Renal pelvis (tissue), 4 donors: ENCODE measurements around the gene FIZ1. TPM values are rescaled to one million over a fixed set of nuclear protein-coding genes. Genes with fewer than 3 reads are reported as not detected.

Experiments used
- DNase-seq: peaks from one replicate; pipeline ENCODE4 v3.0.0-alpha.2; 2013
- polyA plus RNA-seq, 3 donors: library from polyadenylated mRNA; unstranded; fragments of 120-200 nt; gene quantifications; one replicate each; pipeline ENCODE4 v1.2.1, GENCODE V29; 2013; ENCODE audit not compliant: insufficient read length in 3 of 3

Gene FIZ1
- polyA plus RNA-seq, 3 donors, result 25.2 to 27.9 (median 25.6) TPM

GRCh38 chr19:55615543-55616394 is 16.5 kb upstream of the FIZ1 start:
- no peak for DNase-seq

- no peak for DNase-seq
Measured at GRCh38 chr19:55614711-55615542, 15.6 kb upstream of the FIZ1 start.

GRCh38 chr19:55613930-55614710 is 14.8 kb upstream of the FIZ1 start:
- no peak for DNase-seq

GRCh38 chr19:55613396-55613795 is 14.1 kb upstream of the FIZ1 start:
- DNase-seq, result no peak

GRCh38 chr19:55611983-55612645 is 12.8 kb upstream of the FIZ1 start:
- no peak for DNase-seq

- no peak for DNase-seq
Measured at GRCh38 chr19:55611300-55611982, 12.1 kb upstream of the FIZ1 start.

- DNase-seq, result no peak
Measured at GRCh38 chr19:55609326-55609725, 10.0 kb upstream of the FIZ1 start.

GRCh38 chr19:55606817-55607216 is 7.5 kb upstream of the FIZ1 start:
- DNase-seq, result no peak

GRCh38 chr19:55606471-55606787 is 7.1 kb upstream of the FIZ1 start:
- DNase-seq, result no peak

- peak; percentile 87 for DNase-seq
Measured at GRCh38 chr19:55605637-55606470, 6.5 kb upstream of the FIZ1 start, which contains the start of gene ZNF865. ZNF865 (plus strand) TSS chr19:55605647; CDS start chr19:55613619, 7,972 bp downstream.

GRCh38 chr19:55605207-55605636 is 5.9 kb upstream of the FIZ1 start:
- DNase-seq, result peak; percentile 97

- DNase-seq, result no peak
Measured at GRCh38 chr19:55603581-55604292, 4.4 kb upstream of the FIZ1 start.

GRCh38 chr19:55603115-55603514 is 3.8 kb upstream of the FIZ1 start:
- no peak for DNase-seq

GRCh38 chr19:55602104-55603001 is 3.0 kb upstream of the FIZ1 start:
- DNase-seq, result no peak

- no peak for DNase-seq
Measured at GRCh38 chr19:55601084-55601483, 1.8 kb upstream of the FIZ1 start.

- no peak for DNase-seq
Measured at GRCh38 chr19:55600662-55601028, 1.3 kb upstream of the FIZ1 start.

- DNase-seq, result peak; percentile 93
Measured at GRCh38 chr19:55599842-55600661, 735 bp upstream of the FIZ1 start, which contains the start of gene ZNF524. ZNF524 (plus strand) TSS chr19:55600288; CDS start chr19:55602113, 1,825 bp downstream.
